Right lung (tissue), 5 donors: ENCODE results near the gene C17orf67. TPM values are rescaled to one million over a fixed set of nuclear protein-coding genes. Genes with fewer than 3 reads are reported as not detected.
"Not testable (repeated sequence)": the region's sequence is repeated elsewhere in the genome, so short reads cannot be mapped to it uniquely, and the experiment has no call there.

Experiments
- DNase-seq, 2 donors: peaks; one replicate each; pipeline ENCODE4 v3.0.0-alpha.2; 2013
- polyA plus RNA-seq, 5 donors: library from polyadenylated mRNA; unstranded; fragments of 120-200 nt; gene quantifications; one replicate each; pipeline versions ENCODE4 v1.2.1 to v1.2.3, GENCODE V29; 2013; ENCODE audit warnings: inconsistent platforms in 1 of 5, low replicate concordance in 1 of 5; ENCODE audit not compliant: insufficient read length in 5 of 5, insufficient read depth in 1 of 5

C17orf67 gene
- polyA plus RNA-seq, 5 donors = 2.6 to 5.3 (median 3.3) TPM

DNA sequence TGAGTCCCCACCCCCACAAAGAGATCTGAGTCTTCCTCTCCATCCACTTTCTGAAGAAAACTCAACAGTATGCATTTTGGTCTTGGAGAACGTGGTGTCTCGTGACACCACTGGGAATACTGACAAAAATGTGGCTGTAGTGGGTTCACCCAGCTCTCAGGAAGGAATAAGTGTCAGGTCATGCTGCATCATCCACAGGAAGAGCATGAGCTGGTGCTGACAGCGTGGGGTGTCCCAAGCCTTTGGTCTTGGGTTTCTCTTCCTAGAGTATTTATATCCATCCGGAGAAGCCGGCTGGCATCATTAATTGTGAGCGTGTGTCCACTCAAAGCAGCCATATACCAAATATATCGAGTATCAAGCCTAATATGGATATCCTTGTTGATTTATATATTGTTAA, 55.9 kb downstream of the C17orf67 start:
- DNase-seq = no peak

DNA sequence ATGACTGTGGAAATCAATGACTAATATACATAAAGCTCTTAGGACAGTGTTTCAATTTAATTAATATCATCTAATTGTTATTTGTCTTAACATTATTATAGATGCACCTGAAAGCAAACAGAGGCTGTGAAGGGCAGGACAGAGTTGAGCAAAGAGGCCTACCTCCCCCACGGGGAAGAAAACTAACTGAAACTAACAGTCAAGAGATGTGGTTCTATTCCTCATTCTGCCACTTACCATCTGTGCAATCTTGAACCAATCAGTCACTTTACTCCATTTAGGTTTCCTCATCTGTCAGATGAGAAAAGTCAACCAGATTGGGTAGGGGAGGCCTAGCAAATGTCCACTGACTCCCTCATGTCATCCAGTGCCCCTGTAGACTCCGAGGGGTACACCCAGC, 59.1 kb downstream of the C17orf67 start:
- no peak for DNase-seq

DNA sequence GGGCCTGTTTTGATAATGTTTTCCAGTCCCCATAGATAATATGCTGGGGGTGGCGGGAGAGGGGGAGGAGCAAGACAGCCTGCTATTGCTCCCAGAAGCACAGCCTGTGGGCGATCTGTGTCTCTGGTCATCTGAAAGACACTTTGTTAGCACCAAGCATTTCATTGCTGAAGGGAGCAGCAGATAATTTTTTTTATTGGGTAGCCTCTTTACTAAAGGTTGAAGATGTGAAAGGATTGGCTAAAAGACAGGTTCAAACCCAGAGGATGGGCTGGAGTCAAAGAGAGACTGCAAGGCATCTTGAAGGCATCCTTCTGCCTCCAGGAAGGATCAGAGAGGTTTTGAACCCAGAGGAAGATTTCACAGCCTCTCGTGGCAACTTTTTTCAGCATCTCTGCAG, 60.6 kb downstream of the C17orf67 start:
- DNase-seq = no peak

DNA sequence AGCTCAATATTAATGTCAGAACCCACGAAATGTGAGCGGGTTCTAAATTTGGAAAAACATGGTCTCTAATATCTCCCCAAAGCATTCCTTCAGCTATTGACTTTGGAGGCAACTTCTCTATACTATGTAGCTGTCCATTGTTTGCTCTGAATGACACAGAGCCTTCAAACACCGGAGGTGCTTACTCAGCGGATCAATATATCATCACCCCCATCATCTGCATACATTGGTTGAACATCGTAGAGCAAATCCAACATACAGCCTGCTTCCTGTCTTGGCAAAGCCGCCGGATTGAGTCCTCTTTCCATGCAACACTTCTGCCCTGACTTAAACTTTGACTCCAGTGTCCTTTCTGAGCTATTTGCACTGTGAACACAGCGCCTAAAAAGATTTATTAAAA, 61.3 kb downstream of the C17orf67 start:
- no peak for DNase-seq

DNA sequence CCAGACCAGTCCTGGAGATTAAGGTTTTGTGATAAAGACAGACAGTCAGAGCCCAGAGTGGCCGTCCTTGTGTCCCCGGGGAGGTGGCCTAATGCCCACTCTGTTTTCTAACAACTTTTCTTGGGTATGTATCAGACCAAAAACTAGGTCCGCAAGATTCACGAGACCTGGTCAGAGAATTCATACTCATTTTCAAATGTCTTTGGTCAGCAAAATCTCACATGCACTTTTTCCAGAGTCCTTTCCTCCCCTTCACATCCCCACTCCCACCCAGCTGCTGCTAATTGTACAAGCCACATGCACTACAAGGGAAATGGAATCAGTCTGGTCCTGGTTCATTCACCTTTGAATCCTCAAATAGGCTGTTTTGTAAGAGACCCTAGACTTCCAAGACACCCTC, 61.7 kb downstream of the C17orf67 start:
- no peak for DNase-seq

DNA sequence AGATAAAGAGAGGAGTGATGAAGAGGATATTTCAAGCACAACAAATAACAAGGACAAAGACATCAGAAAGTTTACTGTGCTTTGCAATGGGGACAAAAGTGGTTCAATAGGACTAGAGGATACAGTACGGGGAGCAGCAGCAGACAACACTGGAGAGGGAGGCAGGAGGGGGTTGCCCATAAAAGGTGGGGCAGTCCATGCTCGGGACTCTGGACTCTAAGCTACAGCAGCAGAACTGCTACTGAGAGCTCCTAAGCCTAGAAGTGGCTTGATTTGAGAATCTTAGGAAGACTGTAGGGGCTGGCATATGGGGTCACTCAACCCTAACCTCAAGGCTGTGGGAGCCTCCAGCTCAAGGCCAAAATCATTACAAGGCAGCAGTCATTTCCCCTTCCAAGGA, 62.2 kb downstream of the C17orf67 start:
- DNase-seq = no peak

DNA sequence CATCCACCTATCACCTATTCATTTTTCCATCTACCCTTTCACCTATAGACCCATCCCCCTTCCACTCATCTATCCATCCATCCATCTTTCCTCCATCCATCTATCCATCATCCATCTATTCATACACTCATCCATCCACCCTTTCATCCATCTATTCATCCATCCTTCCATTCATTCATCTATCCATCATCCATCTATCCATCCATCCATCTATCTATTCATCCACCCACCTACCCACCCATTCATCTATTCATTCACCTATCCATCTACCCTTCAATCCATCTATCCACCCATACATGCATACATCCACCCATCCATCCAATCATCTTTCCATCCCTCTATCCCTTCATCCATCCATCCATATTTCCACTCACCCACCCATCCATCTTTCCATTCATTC, 63.3 kb downstream of the C17orf67 start:
- no peak for DNase-seq

DNA sequence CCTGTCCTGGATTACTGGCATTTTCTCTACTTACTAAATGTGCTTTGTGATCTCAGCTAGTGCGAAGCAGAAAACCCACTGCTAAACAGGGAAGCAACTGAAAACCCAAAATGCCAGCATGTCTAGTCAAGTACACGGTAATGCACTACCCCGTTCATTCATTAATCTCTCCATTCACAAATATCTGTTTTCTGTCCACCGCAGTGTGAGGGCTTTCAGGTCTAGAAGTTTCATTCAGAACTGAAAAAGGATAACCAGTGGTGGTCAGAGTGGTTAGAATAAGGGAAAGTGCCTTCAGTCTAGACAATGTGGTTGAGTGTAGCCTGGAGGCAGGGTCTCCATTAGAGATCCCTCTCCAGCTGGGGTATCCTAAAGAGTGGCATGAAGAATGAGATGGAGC, 68.3 kb downstream of the C17orf67 start:
- DNase-seq = no peak

DNA sequence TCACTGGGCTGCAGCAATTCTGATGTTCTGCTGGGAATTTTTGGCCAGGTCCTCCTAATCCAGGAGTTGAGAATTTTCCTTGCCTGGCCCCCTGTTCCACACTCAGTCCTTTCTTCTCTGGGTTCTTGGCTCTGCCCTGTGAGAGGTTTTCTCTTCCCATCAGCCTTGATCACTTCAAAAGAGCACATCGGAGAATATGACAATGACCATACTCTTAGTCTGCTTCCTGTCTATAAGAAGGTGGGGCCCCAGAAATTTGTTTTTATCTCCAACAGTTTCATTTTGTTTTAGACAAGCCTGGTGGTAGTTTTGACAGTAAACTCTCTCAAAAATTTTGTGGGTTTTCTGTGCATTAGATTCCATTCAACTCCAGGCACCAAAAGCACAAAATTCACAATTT, 70.7 kb downstream of the C17orf67 start:
- no peak for DNase-seq

DNA sequence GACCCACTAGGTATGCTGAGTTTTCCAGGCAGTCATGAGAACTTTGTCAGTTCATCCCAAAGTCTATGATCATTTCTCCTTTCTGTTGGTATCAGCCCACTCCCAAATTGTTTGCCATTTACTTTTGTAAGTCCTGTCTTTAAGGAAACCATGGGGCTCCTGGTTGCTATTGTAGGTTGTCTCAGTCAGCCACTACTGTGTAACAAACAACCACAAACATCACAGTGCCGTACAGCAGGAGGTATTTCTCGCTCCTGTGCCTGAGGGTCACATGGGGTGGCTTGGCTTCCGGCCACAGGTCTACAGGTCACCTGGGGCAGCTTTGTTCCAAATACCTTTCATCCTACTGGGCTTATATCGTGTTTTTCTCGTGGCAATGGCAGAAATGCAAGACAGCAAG, 71.6 kb downstream of the C17orf67 start:
- no peak for DNase-seq

DNA sequence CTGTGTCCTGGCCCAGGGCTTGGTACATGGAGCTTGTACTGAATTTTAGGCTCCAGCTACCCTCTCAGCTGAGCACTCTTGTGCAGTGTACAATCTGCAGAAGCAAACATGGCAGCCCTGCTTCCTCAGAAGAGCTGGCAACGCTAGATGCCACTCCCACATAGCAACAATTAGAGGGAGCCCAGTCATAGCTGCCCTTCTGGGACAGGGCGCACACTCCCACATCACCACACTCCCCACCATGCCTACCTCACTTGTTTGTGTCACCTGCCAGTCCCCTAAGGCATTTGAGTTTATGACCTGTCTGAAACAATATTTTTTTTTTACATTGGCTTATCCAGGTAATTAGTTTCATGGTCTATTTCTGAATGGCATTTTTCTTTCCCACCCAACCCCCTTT, 72.3 kb downstream of the C17orf67 start:
- no peak for DNase-seq

DNA sequence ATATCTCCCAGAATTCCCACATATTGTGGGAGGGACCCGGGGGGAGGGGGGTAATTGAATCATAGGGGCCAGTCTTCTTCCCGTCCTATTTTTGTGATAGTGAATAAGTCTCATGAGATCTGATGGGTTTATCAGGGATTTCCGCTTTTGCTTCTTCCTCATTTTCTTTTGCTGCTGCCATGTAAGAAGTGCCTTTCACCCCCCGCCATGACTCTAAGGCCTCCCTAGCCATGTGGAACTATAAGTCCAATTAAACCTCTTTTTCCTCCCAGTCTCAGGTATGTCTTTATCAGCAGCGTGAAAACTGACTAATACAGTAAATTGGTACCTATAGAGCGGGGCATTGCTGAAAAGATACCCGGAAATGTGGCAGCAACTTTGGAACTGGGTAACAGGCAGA, 76.1 kb downstream of the C17orf67 start:
- DNase-seq = not testable (repeated sequence)

DNA sequence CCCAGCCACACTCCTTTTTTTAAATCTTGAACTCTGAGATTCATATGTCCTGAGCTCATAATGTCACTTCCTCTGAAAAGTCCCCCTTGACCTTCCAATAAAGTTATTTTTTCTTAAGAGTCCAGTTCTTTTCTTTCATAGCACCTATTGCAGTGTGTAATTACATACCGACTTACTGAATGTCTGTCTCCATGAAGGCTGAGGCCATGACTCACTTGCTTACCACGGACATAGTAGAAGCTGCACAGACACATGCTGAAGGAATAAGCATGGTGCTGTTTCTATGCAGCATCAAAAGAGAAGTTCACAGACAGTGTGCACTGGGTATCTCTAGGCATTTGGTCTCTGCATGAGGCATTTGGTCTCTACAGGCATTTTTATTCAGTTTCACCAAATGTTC, 77.2 kb downstream of the C17orf67 start:
- no peak for DNase-seq

DNA sequence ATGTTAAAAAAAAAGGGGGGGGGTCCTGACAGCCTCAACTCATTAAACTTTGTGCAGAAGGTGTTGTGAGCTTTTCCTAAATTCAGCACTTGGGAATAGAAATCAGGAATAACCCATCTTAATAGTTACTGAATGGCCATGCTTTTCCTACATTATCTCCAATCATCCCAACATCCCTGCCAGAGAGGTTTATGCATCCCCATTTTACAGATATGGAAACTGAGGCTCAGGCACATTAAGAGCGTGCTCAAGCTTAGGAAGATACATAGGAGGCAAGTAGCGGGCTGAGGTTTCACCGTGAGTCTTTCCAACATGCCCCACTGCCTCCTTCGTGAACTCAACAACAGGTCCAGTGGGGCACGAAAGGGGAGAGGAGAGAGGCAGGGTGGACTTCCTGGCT, 78.4 kb downstream of the C17orf67 start:
- no peak for DNase-seq

DNA sequence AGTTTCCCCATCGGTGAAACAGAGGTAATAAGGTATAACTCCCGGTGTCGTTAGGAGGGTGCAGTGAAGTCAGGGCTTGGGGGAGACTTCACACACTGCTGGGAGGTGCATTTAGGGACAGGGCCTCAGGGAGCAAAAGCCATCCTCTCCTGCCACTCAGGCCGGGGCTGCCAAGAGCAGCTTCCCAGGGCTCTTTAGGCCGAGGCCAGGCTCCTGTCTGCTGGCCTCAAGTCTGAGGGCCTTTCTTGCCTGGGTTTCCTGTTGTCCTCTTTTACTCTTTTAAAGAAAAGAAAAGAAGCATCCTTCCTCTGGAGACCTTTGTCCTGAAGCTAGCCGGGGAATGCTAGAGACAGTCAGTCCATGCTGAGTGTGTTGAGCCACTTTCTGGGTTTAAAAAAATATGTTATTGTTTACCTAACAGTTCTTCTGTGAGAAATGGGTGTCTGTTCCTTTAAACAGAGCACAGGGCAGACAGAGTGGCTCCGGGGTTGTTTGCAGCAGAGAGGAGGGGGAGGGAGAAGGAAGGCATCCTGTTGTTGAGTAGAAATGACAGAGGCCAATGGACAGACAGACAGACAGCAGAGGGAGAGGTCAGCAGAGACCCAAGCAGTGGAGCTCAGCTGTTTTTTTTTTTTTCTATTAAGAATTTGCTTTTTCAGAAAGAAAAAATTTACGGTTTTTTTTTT, 79.1 kb downstream of the C17orf67 start:
- no peak for DNase-seq

DNA sequence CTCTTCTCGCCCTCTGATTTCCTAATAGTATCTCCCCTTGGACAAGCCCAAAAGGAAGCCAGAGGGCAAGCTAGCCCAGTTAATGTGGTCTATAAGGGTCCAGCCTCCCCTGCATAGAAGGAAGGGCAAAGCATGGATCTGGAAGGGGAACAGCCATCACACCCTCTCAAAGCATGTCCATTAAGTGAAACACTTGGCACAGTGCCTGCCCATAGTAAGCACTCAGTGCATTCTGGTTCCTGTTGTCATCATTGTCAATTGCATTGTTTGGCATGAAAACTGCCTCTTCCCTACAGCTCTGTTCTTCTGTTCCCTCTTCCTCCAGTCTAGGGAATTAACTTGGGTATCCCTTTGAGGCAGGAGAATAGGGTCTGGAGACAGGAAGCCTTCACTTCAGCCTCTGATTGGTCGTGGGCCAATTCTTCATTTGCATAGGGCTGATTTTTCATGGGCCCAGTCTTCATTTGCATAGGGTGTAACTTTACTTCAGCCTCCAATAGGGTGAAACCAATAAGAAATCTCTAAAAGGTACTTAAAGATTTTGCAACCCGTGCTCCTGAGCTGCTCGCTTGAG, 81.4 kb downstream of the C17orf67 start:
- no peak for DNase-seq

DNA sequence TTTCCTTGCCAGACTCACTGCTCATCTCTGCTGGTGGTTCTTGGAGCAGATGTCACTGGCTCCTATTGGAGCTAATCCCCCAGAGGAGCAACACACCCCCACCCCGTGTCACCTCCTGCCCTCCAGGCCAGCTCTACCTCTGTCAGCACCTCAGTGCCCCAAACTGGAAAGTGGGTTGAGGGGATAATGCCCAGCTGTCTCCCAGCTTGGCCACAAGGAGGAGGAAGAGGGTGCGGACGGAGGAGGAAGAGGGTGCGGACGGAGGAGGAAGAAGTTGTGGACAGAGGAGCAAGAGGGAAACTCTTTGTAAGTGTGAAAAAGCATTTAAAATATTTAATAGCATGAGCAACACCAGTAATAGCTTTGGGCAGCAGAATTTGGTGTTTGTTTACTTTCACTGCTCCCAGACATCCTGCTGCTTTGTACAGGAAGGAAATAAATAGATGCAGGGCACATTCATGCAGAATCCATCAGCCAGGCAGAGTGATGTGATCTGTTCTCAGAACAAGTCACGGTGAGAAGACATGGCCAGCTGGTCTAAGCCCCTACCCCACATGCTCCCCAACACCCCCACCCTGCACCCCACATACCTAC, 82.5 kb downstream of the C17orf67 start:
- no peak for DNase-seq

DNA sequence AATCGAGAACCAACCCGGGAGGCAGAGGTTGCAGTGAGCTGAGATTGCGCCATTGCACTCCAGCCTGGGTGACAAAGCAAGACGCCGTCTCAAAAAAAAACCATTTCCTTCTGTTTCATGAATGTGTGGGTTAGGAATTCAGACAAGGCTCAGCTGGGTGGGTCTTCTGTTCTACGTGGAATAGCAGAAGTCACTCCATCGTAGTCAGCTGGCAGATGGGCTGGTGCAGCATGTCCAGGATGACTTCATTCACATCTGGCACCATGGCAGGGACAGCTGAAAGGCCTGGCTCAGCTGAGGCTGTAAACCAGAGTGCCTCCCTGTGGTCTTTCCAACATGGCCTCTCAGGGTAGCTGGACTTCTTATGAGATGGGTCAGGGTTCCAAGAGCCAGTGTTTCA, 89.0 kb downstream of the C17orf67 start:
- no peak for DNase-seq

DNA sequence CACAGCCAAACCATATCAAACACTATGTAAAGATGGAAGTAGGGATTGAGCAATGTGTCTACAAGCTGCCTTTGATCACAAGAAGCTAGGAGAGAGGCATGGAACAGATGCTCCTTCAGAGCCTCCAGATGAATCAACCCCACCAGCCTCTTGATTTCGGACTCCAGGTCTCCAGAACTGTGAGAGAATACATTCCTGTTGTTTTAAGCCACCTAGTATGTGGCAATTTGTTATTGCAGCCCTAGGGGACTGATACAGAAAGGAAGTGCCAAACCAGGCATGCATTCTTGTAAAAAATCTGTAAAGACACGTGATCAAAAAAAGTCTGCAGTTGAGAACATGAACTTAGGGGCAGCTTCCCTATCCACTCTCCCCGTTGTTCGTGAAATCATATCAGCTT, 91.1 kb downstream of the C17orf67 start:
- DNase-seq = no peak
